H7 (cell line): ENCODE measurements around the gene RAD18. TPM values are rescaled to one million over a fixed set of nuclear protein-coding genes. Genes with fewer than 3 reads are reported as not detected.

Experiments used
- DNase-seq: peaks from one replicate; pipeline ENCODE4 v3.0.0; 2012
- H3K27me3 ChIP-seq: 2 replicates; pipeline ENCODE4 v1.6.0; 2011; ENCODE audit warnings: mild to moderate bottlenecking, low read length; ENCODE audit not compliant: control insufficient read depth, insufficient read depth
- H3K36me3 ChIP-seq: replicated peaks from 2 replicates; pipeline ENCODE4 v1.5.1; 2011; ENCODE audit warnings: low read length; ENCODE audit not compliant: control insufficient read depth, insufficient read depth
- H3K4me3 ChIP-seq: 2 replicates; pipeline ENCODE4 v1.5.1; 2011; ENCODE audit warnings: low read depth, mild to moderate bottlenecking, control low read depth, low read length, moderate library complexity; ENCODE audit not compliant: insufficient read depth
- total RNA-seq: library from RNA; depleted of rRNA; stranded (reverse); fragments of >200 nt; shearing (Covaris generic); gene quantifications from 2 replicates; pipeline ENCODE4 v1.2.3, GENCODE V29; 2014

The RAD18 gene
- total RNA-seq, 1 experiment from 2014 or later, result 18.4 TPM

- Histone ChIP-seq H3K4me3 (no peak overlapping the region), H3K36me3 (no peaks in the 10 kb centered on the region), H3K27me3 (no peaks in the 10 kb centered on the region; the same call in 1 of the 2 replicates)
- DNase-seq, result no peak
These were observed 27.3 kb upstream of the RAD18 start for GRCh38 chr3:8990266-8991215.

GRCh38 chr3:8988791-8989558 lies 25.7 kb upstream of the RAD18 start:
- Histone ChIP-seq H3K27me3 (no peaks in the 10 kb centered on the region; the same call in 1 of the 2 replicates), H3K4me3 (no peak overlapping the region), H3K36me3 (no peaks in the 10 kb centered on the region)
- DNase-seq, result no peak

GRCh38 chr3:8988384-8988655 lies 25.0 kb upstream of the RAD18 start:
- H3K27me3 ChIP-seq, result no peaks in the 10 kb centered on the region; the same call in 1 of the 2 replicates
- H3K36me3 ChIP-seq, result no peaks in the 10 kb centered on the region
- no peak overlapping the region for H3K4me3 ChIP-seq
- DNase-seq, result no peak

GRCh38 chr3:8987645-8988383 lies 24.5 kb upstream of the RAD18 start:
- peak overlapping the region; percentile 9; the same call in 1 of the 2 replicates for H3K4me3 ChIP-seq
- peak; percentile 91 for DNase-seq
- no peaks in the 10 kb centered on the region; the same call in 1 of the 2 replicates for H3K27me3 ChIP-seq
- H3K36me3 ChIP-seq, result no peaks in the 10 kb centered on the region

GRCh38 chr3:8987226-8987625 lies 24.0 kb upstream of the RAD18 start:
- H3K4me3 ChIP-seq, result no peak overlapping the region
- no peak for DNase-seq
- H3K36me3 ChIP-seq, result no peaks in the 10 kb centered on the region
- H3K27me3 ChIP-seq, result no peaks in the 10 kb centered on the region; the same call in 1 of the 2 replicates

GRCh38 chr3:8986741-8987140 lies 23.5 kb upstream of the RAD18 start:
- no peaks in the 10 kb centered on the region for H3K36me3 ChIP-seq
- H3K4me3 ChIP-seq, result no peak overlapping the region
- DNase-seq, result no peak
- H3K27me3 ChIP-seq, result no peaks in the 10 kb centered on the region; the same call in 1 of the 2 replicates

GRCh38 chr3:8985876-8986275 lies 22.6 kb upstream of the RAD18 start:
- no peaks in the 10 kb centered on the region for H3K36me3 ChIP-seq
- DNase-seq, result no peak
- no peak overlapping the region for H3K4me3 ChIP-seq
- no peaks in the 10 kb centered on the region; the same call in 1 of the 2 replicates for H3K27me3 ChIP-seq

- no peak overlapping the region for H3K4me3 ChIP-seq
- DNase-seq, result no peak
- H3K27me3 ChIP-seq, result no peaks in the 10 kb centered on the region; the same call in 1 of the 2 replicates
- no peaks in the 10 kb centered on the region for H3K36me3 ChIP-seq
These were observed 22.1 kb upstream of the RAD18 start for GRCh38 chr3:8985411-8985831.

- no peaks in the 10 kb centered on the region; the same call in 1 of the 2 replicates for H3K27me3 ChIP-seq
- no peak overlapping the region for H3K4me3 ChIP-seq
- DNase-seq, result no peak
- no peaks in the 10 kb centered on the region for H3K36me3 ChIP-seq
These were observed 21.3 kb upstream of the RAD18 start for GRCh38 chr3:8984526-8984925.

- H3K36me3 ChIP-seq, result no peaks in the 10 kb centered on the region
- no peak for DNase-seq
- H3K27me3 ChIP-seq, result no peaks in the 10 kb centered on the region; the same call in 1 of the 2 replicates
- no peak overlapping the region for H3K4me3 ChIP-seq
These were observed 20.8 kb upstream of the RAD18 start for GRCh38 chr3:8984081-8984480.

- no peak overlapping the region for H3K4me3 ChIP-seq
- H3K36me3 ChIP-seq, result no peaks in the 10 kb centered on the region
- H3K27me3 ChIP-seq, result no peaks in the 10 kb centered on the region
- no peak for DNase-seq
These were observed 20.3 kb upstream of the RAD18 start for GRCh38 chr3:8983591-8983990.

GRCh38 chr3:8983026-8983425 lies 19.8 kb upstream of the RAD18 start:
- no peak overlapping the region for H3K4me3 ChIP-seq
- no peaks in the 10 kb centered on the region for H3K36me3 ChIP-seq
- no peaks in the 10 kb centered on the region for H3K27me3 ChIP-seq
- DNase-seq, result no peak

- no peaks in the 10 kb centered on the region for H3K27me3 ChIP-seq
These were observed 19.2 kb upstream of the RAD18 start for GRCh38 chr3:8982509-8982908.

GRCh38 chr3:8981700-8982099 lies 18.4 kb upstream of the RAD18 start:
- Histone ChIP-seq H3K27me3 (no peaks in the 10 kb centered on the region), H3K36me3 (no peaks in the 10 kb centered on the region)
- DNase-seq, result no peak

More at GRCh38 chr3:8982509-8982908, 19.2 kb upstream of the RAD18 start:
- no peak overlapping the region for H3K4me3 ChIP-seq
- H3K36me3 ChIP-seq, result no peaks in the 10 kb centered on the region
- DNase-seq, result no peak

More at GRCh38 chr3:8981700-8982099, 18.4 kb upstream of the RAD18 start:
- no peak overlapping the region for H3K4me3 ChIP-seq
